ENCODE results near the gene SLC24A4. TPM values are rescaled to one million over a fixed set of nuclear protein-coding genes. Genes with fewer than 3 reads are reported as not detected.

The SLC24A4 gene
- polyA plus RNA-seq, 1 donor from 2014 or later = 0.17 TPM

- Histone ChIP-seq H3K9me2 (ENCODE audit: insufficient read depth, low read length) (no peaks in the 10 kb centered on the region), H3K9ac (ENCODE audit: low read length) (no peak overlapping the region), H3K4me3 (ENCODE audit: low read length) (no peak overlapping the region), H3K4me2 (ENCODE audit: low read length) (no peak overlapping the region), H3K36me3 (ENCODE audit: insufficient read depth, low read length) (no peaks in the 10 kb centered on the region), H3K27me3 (ENCODE audit: insufficient read depth, low read depth, low read length) (no peaks in the 10 kb centered on the region), H2AFZ (ENCODE audit: low read depth, low read length) (no peak overlapping the region), H3K9me3 (ENCODE audit: low read length) (no peaks in the 10 kb centered on the region), H3F3A (ENCODE audit: insufficient read depth, low read length, poor library complexity, severe bottlenecking) (no peaks in the 10 kb centered on the region), H3K27ac (ENCODE audit: low read length) (no peak overlapping the region), H4K20me1 (ENCODE audit: insufficient read depth) (no peaks in the 10 kb centered on the region), H3K79me2 (replicated peaks; ENCODE audit: insufficient read depth, low read length) (no peaks in the 10 kb centered on the region)
- no peak for TF ChIP-seq CTCF (IDR thresholded peaks at IDR 0.05; ENCODE audit: poor library complexity, severe bottlenecking)
- TF ChIP-seq EP300 (conservative IDR thresholded peaks at IDR 0.05; ENCODE audit: poor library complexity, severe bottlenecking) = no peak
- TF ChIP-seq POLR2AphosphoS5 (IDR thresholded peaks at IDR 0.05) = no peak
- TF ChIP-seq EZH2 (IDR thresholded peaks at IDR 0.05; ENCODE audit: borderline replicate concordance, insufficient read depth, low read length, poor library complexity, severe bottlenecking) = no peak
- TF ChIP-seq MXI1 (conservative IDR thresholded peaks at IDR 0.05; ENCODE audit: poor library complexity, severe bottlenecking) = no peak
- no peak for TF ChIP-seq RAD21 (conservative IDR thresholded peaks at IDR 0.05)
- no peak for TF ChIP-seq SMC3 (conservative IDR thresholded peaks at IDR 0.05; ENCODE audit: poor library complexity)
- TF ChIP-seq TAF1 (IDR thresholded peaks at IDR 0.05; ENCODE audit: low read depth) = no peak
- TF ChIP-seq REST (IDR thresholded peaks at IDR 0.05; ENCODE audit: borderline replicate concordance) = no peak
Measured at GRCh38 chr14:92542766-92543554, 220.0 kb downstream of the SLC24A4 start.

GRCh38 chr14:92544051-92544720 is 221.2 kb downstream of the SLC24A4 start:
- Histone ChIP-seq H3K4me3 (ENCODE audit: low read length) (no peak overlapping the region), H3K9ac (ENCODE audit: low read length) (no peak overlapping the region), H3K36me3 (ENCODE audit: insufficient read depth, low read length) (no peaks in the 10 kb centered on the region), H4K20me1 (ENCODE audit: insufficient read depth) (no peaks in the 10 kb centered on the region), H3K79me2 (replicated peaks; ENCODE audit: insufficient read depth, low read length) (no peaks in the 10 kb centered on the region), H2AFZ (ENCODE audit: low read depth, low read length) (no peak overlapping the region), H3K4me2 (ENCODE audit: low read length) (no peak overlapping the region), H3F3A (ENCODE audit: insufficient read depth, low read length, poor library complexity, severe bottlenecking) (no peaks in the 10 kb centered on the region), H3K27ac (ENCODE audit: low read length) (no peak overlapping the region), H3K9me2 (ENCODE audit: insufficient read depth, low read length) (no peaks in the 10 kb centered on the region), H3K9me3 (ENCODE audit: low read length) (no peaks in the 10 kb centered on the region), H3K27me3 (ENCODE audit: insufficient read depth, low read depth, low read length) (no peaks in the 10 kb centered on the region)
- no peak for TF ChIP-seq CTCF (IDR thresholded peaks at IDR 0.05; ENCODE audit: poor library complexity, severe bottlenecking)
- TF ChIP-seq EP300 (conservative IDR thresholded peaks at IDR 0.05; ENCODE audit: poor library complexity, severe bottlenecking) = no peak
- no peak for TF ChIP-seq REST (IDR thresholded peaks at IDR 0.05; ENCODE audit: borderline replicate concordance)
- no peak for TF ChIP-seq RAD21 (conservative IDR thresholded peaks at IDR 0.05)
- TF ChIP-seq POLR2AphosphoS5 (IDR thresholded peaks at IDR 0.05) = no peak
- TF ChIP-seq TAF1 (IDR thresholded peaks at IDR 0.05; ENCODE audit: low read depth) = no peak
- TF ChIP-seq SMC3 (conservative IDR thresholded peaks at IDR 0.05; ENCODE audit: poor library complexity) = no peak
- no peak for TF ChIP-seq EZH2 (IDR thresholded peaks at IDR 0.05; ENCODE audit: borderline replicate concordance, insufficient read depth, low read length, poor library complexity, severe bottlenecking)
- no peak for TF ChIP-seq MXI1 (conservative IDR thresholded peaks at IDR 0.05; ENCODE audit: poor library complexity, severe bottlenecking)

All from neural cell (in vitro differentiated cells).